ENCODE measurements around the gene TMUB2.
"Not testable (repeated sequence)": the region's sequence is repeated elsewhere in the genome, so short reads cannot be mapped to it uniquely, and the experiment has no call there.

Gene TMUB2

GRCh38 chr17:44186307-44187130 is at the start of gene TMUB2:
Gene TMUB2, plus strand, starts transcription at chr17:44186972. Its CDS starts 737 bp downstream, at chr17:44187709.
- peak; percentile 100 for DNase-seq (ENCODE audit: low spot score)

- DNase-seq (ENCODE audit: low spot score): no peak
These were observed 48.7 kb upstream of the TMUB2 start for GRCh38 chr17:44137891-44138709.

- not testable (repeated sequence) for DNase-seq (ENCODE audit: low spot score)
These were observed 42.9 kb upstream of the TMUB2 start for GRCh38 chr17:44143921-44144320.

- DNase-seq (ENCODE audit: low spot score): no peak
These were observed 41.6 kb upstream of the TMUB2 start for GRCh38 chr17:44144966-44145739.

GRCh38 chr17:44146375-44147346 is 40.1 kb upstream of the TMUB2 start:
- DNase-seq (ENCODE audit: low spot score): no peak

GRCh38 chr17:44147812-44148211 is 39.0 kb upstream of the TMUB2 start:
- DNase-seq (ENCODE audit: low spot score): no peak

- not testable (repeated sequence) for DNase-seq (ENCODE audit: low spot score)
These were observed 37.7 kb upstream of the TMUB2 start for GRCh38 chr17:44149066-44149465.

GRCh38 chr17:44149750-44150329 is 36.9 kb upstream of the TMUB2 start:
- no peak for DNase-seq (ENCODE audit: low spot score)

GRCh38 chr17:44152875-44153274 is 33.9 kb upstream of the TMUB2 start:
- no peak for DNase-seq (ENCODE audit: low spot score)

GRCh38 chr17:44155488-44155887 is 31.3 kb upstream of the TMUB2 start:
- DNase-seq (ENCODE audit: low spot score): no peak

- DNase-seq (ENCODE audit: low spot score): peak; percentile 55
These were observed 27.1 kb upstream of the TMUB2 start for GRCh38 chr17:44159519-44160210.

- DNase-seq (ENCODE audit: low spot score): no peak
These were observed 22.3 kb upstream of the TMUB2 start for GRCh38 chr17:44164476-44164875.

- DNase-seq (ENCODE audit: low spot score): no peak
These were observed 19.5 kb upstream of the TMUB2 start for GRCh38 chr17:44167181-44167861.

GRCh38 chr17:44170135-44170498 is 16.7 kb upstream of the TMUB2 start:
- DNase-seq (ENCODE audit: low spot score): no peak

GRCh38 chr17:44170499-44171201 is 16.1 kb upstream of the TMUB2 start, which contains the start of gene ASB16:
Gene ASB16, plus strand, starts transcription at chr17:44170704. Its CDS starts 86 bp downstream, at chr17:44170790.
- no peak for DNase-seq (ENCODE audit: low spot score)

GRCh38 chr17:44171931-44172455 is 14.8 kb upstream of the TMUB2 start:
- no peak for DNase-seq (ENCODE audit: low spot score)

- DNase-seq (ENCODE audit: low spot score): no peak
These were observed 12.3 kb upstream of the TMUB2 start for GRCh38 chr17:44174427-44174826.

GRCh38 chr17:44176257-44176656 is 10.5 kb upstream of the TMUB2 start:
- DNase-seq (ENCODE audit: low spot score): no peak
